H9 (cell line): ENCODE measurements around the gene DCAF15. TPM values are rescaled to one million over a fixed set of nuclear protein-coding genes. Genes with fewer than 3 reads are reported as not detected.

Experiments used
- DNase-seq: peaks from one replicate; pipeline ENCODE4 v3.0.0-alpha.2; 2017
- H2AFZ ChIP-seq: one replicate; pipeline ENCODE4 v1.6.1; 2013; ENCODE audit warnings: mild to moderate bottlenecking, low read length, control low read depth, moderate library complexity
- H2AK5ac ChIP-seq: 2 replicates; pipeline ENCODE4 v1.6.1; 2013; ENCODE audit warnings: low read length, control low read depth, mixed read lengths; ENCODE audit not compliant: insufficient read length
- H2BK120ac ChIP-seq: one replicate; pipeline ENCODE4 v1.6.1; 2013; ENCODE audit warnings: low read depth, mild to moderate bottlenecking, low read length, control low read depth, inconsistent platforms; ENCODE audit not compliant: poor library complexity, severe bottlenecking
- H2BK12ac ChIP-seq: 2 replicates; pipeline ENCODE4 v1.6.1; 2013; ENCODE audit warnings: low read length, control low read depth, mixed read lengths, low read depth; ENCODE audit not compliant: insufficient read length
- H2BK15ac ChIP-seq: 2 replicates; pipeline ENCODE4 v1.6.1; 2013; ENCODE audit warnings: low read depth, low read length, control low read depth
- H2BK20ac ChIP-seq: one replicate; pipeline ENCODE4 v1.6.1; 2013; ENCODE audit warnings: low read depth, mild to moderate bottlenecking, low read length, control low read depth, inconsistent platforms; ENCODE audit not compliant: poor library complexity, severe bottlenecking
- H2BK5ac ChIP-seq: 2 replicates; pipeline ENCODE4 v1.6.1; 2013; ENCODE audit warnings: low read length, control low read depth, mixed read lengths; ENCODE audit not compliant: insufficient read length
- H3K14ac ChIP-seq: 2 replicates; pipeline ENCODE4 v1.6.1; 2013; ENCODE audit warnings: low read length, control low read depth; ENCODE audit not compliant: insufficient read depth
- H3K18ac ChIP-seq: 2 replicates; pipeline ENCODE4 v1.6.1; 2013; ENCODE audit warnings: low read depth, mild to moderate bottlenecking, mixed read lengths, low read length, control low read depth; ENCODE audit not compliant: insufficient read length
- H3K23ac ChIP-seq: 2 replicates; pipeline ENCODE4 v1.6.1; 2013; ENCODE audit warnings: low read length, control low read depth, mixed read lengths, low read depth; ENCODE audit not compliant: insufficient read length
- H3K23me2 ChIP-seq: 2 replicates; pipeline ENCODE4 v1.6.1; 2013; ENCODE audit warnings: low read depth, mild to moderate bottlenecking, mixed read lengths, low read length, control low read depth; ENCODE audit not compliant: insufficient read length, poor library complexity, severe bottlenecking
- H3K27ac ChIP-seq: 2 replicates; pipeline ENCODE4 v1.5.1; 2013; ENCODE audit warnings: low read length, control low read depth, mixed read lengths, low read depth; ENCODE audit not compliant: insufficient read length
- H3K27me3 ChIP-seq: 2 replicates; pipeline ENCODE4 v1.6.1; 2013; ENCODE audit warnings: low read length, control low read depth, inconsistent platforms; ENCODE audit not compliant: insufficient read depth
- H3K4ac ChIP-seq: 2 replicates; pipeline ENCODE4 v1.6.1; 2013; ENCODE audit warnings: low read depth, mild to moderate bottlenecking, control low read depth, inconsistent platforms, low read length, moderate library complexity
- H3K4me1 ChIP-seq: 2 replicates; pipeline ENCODE4 v1.6.1; 2013; ENCODE audit warnings: low read length, control low read depth, inconsistent platforms; ENCODE audit not compliant: insufficient read depth
- H3K4me2 ChIP-seq: 2 replicates; pipeline ENCODE4 v1.6.1; 2013; ENCODE audit warnings: low read length, control low read depth, mixed read lengths; ENCODE audit not compliant: insufficient read length, insufficient read depth
- H3K56ac ChIP-seq: 2 replicates; pipeline ENCODE4 v1.6.1; 2013; ENCODE audit warnings: low read depth, mild to moderate bottlenecking, mixed read lengths, low read length, control low read depth; ENCODE audit not compliant: insufficient read length
- H3K79me1 ChIP-seq: 2 replicates; pipeline ENCODE4 v1.6.1; 2013; ENCODE audit warnings: low read depth, mild to moderate bottlenecking, moderate library complexity, low read length, control low read depth, inconsistent platforms; ENCODE audit not compliant: insufficient read depth, poor library complexity, severe bottlenecking
- H3K79me2 ChIP-seq: 2 replicates; pipeline ENCODE4 v1.6.1; 2013; ENCODE audit warnings: low read length, control low read depth, inconsistent platforms; ENCODE audit not compliant: insufficient read depth
- H3K9ac ChIP-seq: 2 replicates; pipeline ENCODE4 v1.6.1; 2013; ENCODE audit warnings: low read length, control low read depth, mixed read lengths; ENCODE audit not compliant: insufficient read length; ENCODE audit errors: extremely low read depth
- H3K9me3 ChIP-seq: one replicate; pipeline ENCODE4 v1.6.1; 2013; ENCODE audit warnings: low read depth, low read length, inconsistent platforms; ENCODE audit not compliant: control insufficient read depth
- H3T11ph ChIP-seq: one replicate; pipeline ENCODE4 v1.6.1; 2013; ENCODE audit warnings: mild to moderate bottlenecking, low read length, control low read depth, inconsistent platforms
- H4K20me1 ChIP-seq: one replicate; pipeline ENCODE4 v1.6.1; 2013; ENCODE audit not compliant: control insufficient read depth, insufficient read length, insufficient read depth
- H4K5ac ChIP-seq: 2 replicates; pipeline ENCODE4 v1.6.1; 2013; ENCODE audit warnings: low read depth, mild to moderate bottlenecking, mixed read lengths, low read length, control low read depth; ENCODE audit not compliant: insufficient read length
- H4K8ac ChIP-seq: replicated peaks from 2 replicates; pipeline ENCODE4 v1.6.1; 2013; ENCODE audit warnings: low read length, control low read depth, mixed read lengths, low read depth; ENCODE audit not compliant: insufficient read length
- H4K91ac ChIP-seq: 2 replicates; pipeline ENCODE4 v1.6.1; 2013; ENCODE audit warnings: low read depth, mild to moderate bottlenecking, moderate library complexity, mixed read lengths, low read length, control low read depth; ENCODE audit not compliant: insufficient read length
- H3K27ac Mint-ChIP-seq, 3 experiments: 2 replicates in 2 of 3; 3 replicates in 1 of 3; pipeline ENCODE4 v1.8.0; 2020 to 2021; ENCODE audit warnings: mixed read lengths in 3 of 3, mild to moderate bottlenecking in 1 of 3, moderate library complexity in 1 of 3
- H3K27me3 Mint-ChIP-seq: 2 replicates; pipeline ENCODE4 v1.8.0; 2021; ENCODE audit warnings: low read depth, mild to moderate bottlenecking, moderate library complexity, mixed read lengths
- H3K36me3 Mint-ChIP-seq, 3 experiments: 2 replicates in 2 of 3; 3 replicates in 1 of 3; pipeline ENCODE4 v1.8.0; 2020 to 2021; ENCODE audit warnings: low read depth in 3 of 3, mixed read lengths in 3 of 3; ENCODE audit not compliant: insufficient read depth in 1 of 3
- H3K4me1 Mint-ChIP-seq, 2 experiments: 2 replicates each; pipeline ENCODE4 v1.8.0; 2020; ENCODE audit warnings: mixed read lengths in 2 of 2
- H3K4me3 Mint-ChIP-seq, 2 experiments: 2 replicates in 1 of 2; 3 replicates in 1 of 2; pipeline ENCODE4 v1.8.0; 2020 to 2021; ENCODE audit warnings: mild to moderate bottlenecking in 2 of 2, mixed read lengths in 2 of 2, moderate library complexity in 1 of 2
- H3K9me3 Mint-ChIP-seq, 2 experiments: 2 replicates in 1 of 2; 3 replicates in 1 of 2; pipeline ENCODE4 v1.8.0; 2020; ENCODE audit warnings: mild to moderate bottlenecking in 2 of 2, mixed read lengths in 2 of 2, moderate library complexity in 1 of 2
- WGBS: extraction: QIAGEN DNeasy Blood & Tissue Kit; methylation state at CpG from one replicate; pipeline ENCODE4 v1.1.7; 2013; ENCODE audit warnings: missing lambda C conversion rate, low lambda C conversion rate, mixed read lengths; ENCODE audit not compliant: insufficient read length; ENCODE audit errors: extremely low coverage; 5-methylcytosine and 5-hydroxymethylcytosine counted together
- total RNA-seq: library from RNA; stranded (reverse); gene quantifications from 2 replicates; pipeline ENCODE4 v1.2.1, GENCODE V29; 2021
- TF ChIP-seq, protein P1 (sequence below): fragments of 200-600 bp; sonication (generic); conservative IDR thresholded peaks from 3 replicates; pipeline ENCODE4 v1.8.0; 2021; ENCODE audit warnings: antibody characterized with exemption, mild to moderate bottlenecking

DCAF15 gene
- total RNA-seq, 1 experiment from 2014 or later, result 82.5 TPM

- Histone ChIP-seq H3K4ac (no peak overlapping the region), H3K23me2 (peaks cover 11% of the 10 kb centered on the region), H3K14ac (no peak overlapping the region), H4K91ac (no peak overlapping the region), H3K18ac (no peak overlapping the region), H3K23ac (no peak overlapping the region), H3K4me2 (no peak overlapping the region), H3K79me2 (peaks cover 6% of the 10 kb centered on the region; the same call in 1 of the 2 replicates), H2BK5ac (no peak overlapping the region), H2BK15ac (no peak overlapping the region), H4K20me1 (no peaks in the 10 kb centered on the region), H3K9me3 (no peaks in the 10 kb centered on the region), H2AK5ac (no peak overlapping the region), H2BK120ac (no peak overlapping the region), H4K5ac (no peak overlapping the region), H3K56ac (no peak overlapping the region), H4K8ac (no peak overlapping the region), H2BK12ac (no peak overlapping the region), H2BK20ac (no peak overlapping the region), H3T11ph (no peak overlapping the region), H2AFZ (no peak overlapping the region), H3K79me1 (peaks cover 8% of the 10 kb centered on the region), H3K9ac (no peak overlapping the region), H3K27me3 (no peaks in the 10 kb centered on the region), H3K4me1 (no peaks in the 10 kb centered on the region), H3K27ac (no peak overlapping the region)
- Mint-ChIP-seq H3K4me1 (peaks cover 9 to 12% of the 10 kb centered on the region in 2 experiments), H3K36me3 (peaks cover 5 to 16% (median 13%) of the 10 kb centered on the region in 3 experiments; a peak in 5 of 7 replicates), H3K4me3 (no peak overlapping the region), H3K27ac (no peak overlapping the region), H3K27me3 (peaks cover 2% of the 10 kb centered on the region), H3K9me3 (no peaks in the 10 kb centered on the region)
- TF ChIP-seq, protein P1, sequence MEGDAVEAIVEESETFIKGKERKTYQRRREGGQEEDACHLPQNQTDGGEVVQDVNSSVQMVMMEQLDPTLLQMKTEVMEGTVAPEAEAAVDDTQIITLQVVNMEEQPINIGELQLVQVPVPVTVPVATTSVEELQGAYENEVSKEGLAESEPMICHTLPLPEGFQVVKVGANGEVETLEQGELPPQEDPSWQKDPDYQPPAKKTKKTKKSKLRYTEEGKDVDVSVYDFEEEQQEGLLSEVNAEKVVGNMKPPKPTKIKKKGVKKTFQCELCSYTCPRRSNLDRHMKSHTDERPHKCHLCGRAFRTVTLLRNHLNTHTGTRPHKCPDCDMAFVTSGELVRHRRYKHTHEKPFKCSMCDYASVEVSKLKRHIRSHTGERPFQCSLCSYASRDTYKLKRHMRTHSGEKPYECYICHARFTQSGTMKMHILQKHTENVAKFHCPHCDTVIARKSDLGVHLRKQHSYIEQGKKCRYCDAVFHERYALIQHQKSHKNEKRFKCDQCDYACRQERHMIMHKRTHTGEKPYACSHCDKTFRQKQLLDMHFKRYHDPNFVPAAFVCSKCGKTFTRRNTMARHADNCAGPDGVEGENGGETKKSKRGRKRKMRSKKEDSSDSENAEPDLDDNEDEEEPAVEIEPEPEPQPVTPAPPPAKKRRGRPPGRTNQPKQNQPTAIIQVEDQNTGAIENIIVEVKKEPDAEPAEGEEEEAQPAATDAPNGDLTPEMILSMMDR, result no peak
- no peak for DNase-seq
- no CpG with 5 or more reads among the region's 2 CpGs for WGBS
Observed at GRCh38 chr19:13951043-13951442, 1.3 kb upstream of the DCAF15 start.
